ENCODE measurements around the gene NCKAP5.
A peak's percentile ranks its signal among the peaks of the same experiment; 100 is the strongest.

NCKAP5 gene

GRCh38 chr2:132980304-132980703 lies 588.0 kb downstream of the NCKAP5 start:
- DNase-seq (ENCODE audit: low read depth), result no peak
- no peak overlapping the region for H3K4me3 ChIP-seq (ENCODE audit: low read depth, low read length)
- TF ChIP-seq, protein P1, sequence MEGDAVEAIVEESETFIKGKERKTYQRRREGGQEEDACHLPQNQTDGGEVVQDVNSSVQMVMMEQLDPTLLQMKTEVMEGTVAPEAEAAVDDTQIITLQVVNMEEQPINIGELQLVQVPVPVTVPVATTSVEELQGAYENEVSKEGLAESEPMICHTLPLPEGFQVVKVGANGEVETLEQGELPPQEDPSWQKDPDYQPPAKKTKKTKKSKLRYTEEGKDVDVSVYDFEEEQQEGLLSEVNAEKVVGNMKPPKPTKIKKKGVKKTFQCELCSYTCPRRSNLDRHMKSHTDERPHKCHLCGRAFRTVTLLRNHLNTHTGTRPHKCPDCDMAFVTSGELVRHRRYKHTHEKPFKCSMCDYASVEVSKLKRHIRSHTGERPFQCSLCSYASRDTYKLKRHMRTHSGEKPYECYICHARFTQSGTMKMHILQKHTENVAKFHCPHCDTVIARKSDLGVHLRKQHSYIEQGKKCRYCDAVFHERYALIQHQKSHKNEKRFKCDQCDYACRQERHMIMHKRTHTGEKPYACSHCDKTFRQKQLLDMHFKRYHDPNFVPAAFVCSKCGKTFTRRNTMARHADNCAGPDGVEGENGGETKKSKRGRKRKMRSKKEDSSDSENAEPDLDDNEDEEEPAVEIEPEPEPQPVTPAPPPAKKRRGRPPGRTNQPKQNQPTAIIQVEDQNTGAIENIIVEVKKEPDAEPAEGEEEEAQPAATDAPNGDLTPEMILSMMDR (IDR thresholded peaks at IDR 0.05; ENCODE audit: insufficient read depth, low read depth, low read length, missing control alignments), result no peak

DNA sequence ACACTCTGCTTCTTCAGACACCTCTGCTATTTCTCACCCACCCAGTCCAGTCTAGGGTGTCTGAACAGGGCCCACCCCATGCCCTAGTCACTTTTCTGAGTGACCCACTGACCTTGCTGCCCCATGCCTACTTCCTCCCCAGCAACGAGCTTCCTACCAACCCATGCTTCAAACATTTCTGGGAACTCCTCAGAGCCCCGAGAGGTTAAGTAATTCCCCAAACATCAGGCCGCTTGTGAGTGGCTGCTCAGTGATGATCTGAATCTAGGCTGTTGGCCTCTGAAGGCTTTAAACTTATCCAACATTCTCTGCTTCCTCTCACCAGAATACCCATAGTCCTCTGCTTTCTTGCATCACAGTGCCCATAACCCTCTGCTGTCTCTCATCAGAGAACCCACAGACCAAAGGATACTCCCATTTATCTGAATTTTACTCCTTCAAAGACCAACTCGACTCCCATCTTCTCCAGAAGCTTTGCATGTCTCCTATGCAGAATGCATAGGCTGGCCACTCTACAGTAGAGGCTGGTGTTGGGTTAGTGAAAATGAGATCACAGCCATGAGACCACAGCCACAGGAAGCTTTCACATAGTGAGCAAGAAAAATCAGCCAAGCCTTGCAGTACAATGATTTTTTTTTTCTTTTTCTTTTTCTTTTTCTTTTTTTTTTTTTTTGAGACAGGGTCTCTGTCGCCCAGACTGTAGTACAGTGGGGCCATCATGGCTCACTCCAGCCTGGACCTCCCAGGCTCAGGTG lies 588.7 kb downstream of the NCKAP5 start:
- DNase-seq (ENCODE audit: low read depth), result peak; percentile 60
- TF ChIP-seq, protein P1 (IDR thresholded peaks at IDR 0.05; ENCODE audit: insufficient read depth, low read depth, low read length, missing control alignments), result no peak
- H3K4me3 ChIP-seq (ENCODE audit: low read depth, low read length), result no peak overlapping the region; the same call in 1 of the 2 replicates

GRCh38 chr2:132978840-132979239 lies 589.4 kb downstream of the NCKAP5 start:
- TF ChIP-seq, protein P1 (IDR thresholded peaks at IDR 0.05; ENCODE audit: insufficient read depth, low read depth, low read length, missing control alignments), result no peak
- no peak overlapping the region for H3K4me3 ChIP-seq (ENCODE audit: low read depth, low read length)
- peak; percentile 73 for DNase-seq (ENCODE audit: low read depth)

DNA sequence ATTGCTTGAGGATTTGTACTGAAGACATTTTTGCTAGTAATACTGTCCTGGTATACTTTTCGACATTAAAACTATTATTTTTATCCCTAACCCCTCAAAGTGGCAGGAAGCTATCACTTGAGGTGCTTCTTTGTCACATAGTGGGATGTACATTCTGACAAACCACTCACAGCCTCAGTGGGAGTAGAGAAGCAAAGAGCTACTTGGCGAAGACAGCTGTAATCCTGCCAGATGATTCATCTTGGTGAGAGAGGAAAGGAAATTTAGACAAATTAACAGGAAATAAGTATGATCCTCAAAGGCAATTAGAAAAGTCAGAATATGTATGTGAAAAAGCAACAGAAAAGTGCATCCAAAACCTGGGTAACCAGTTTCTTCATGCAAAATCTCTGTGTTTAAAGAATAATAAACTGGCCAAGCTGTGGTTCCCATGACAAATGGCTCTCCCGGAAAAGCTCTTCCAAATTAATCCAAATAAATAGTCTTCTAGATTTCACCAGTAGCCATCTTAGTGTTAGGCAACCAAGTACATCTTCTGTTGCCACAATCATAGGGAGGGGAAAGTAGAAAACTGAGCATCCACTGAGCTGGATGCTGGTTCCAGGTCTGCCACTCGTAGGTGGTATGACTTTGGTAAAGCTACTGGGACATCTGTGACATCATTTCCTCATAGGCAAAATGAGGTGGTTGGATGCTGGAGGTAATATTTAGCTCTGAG lies 590.3 kb downstream of the NCKAP5 start:
- H3K4me3 ChIP-seq (ENCODE audit: low read depth, low read length), result no peak overlapping the region
- DNase-seq (ENCODE audit: low read depth), result no peak
- TF ChIP-seq, protein P1 (IDR thresholded peaks at IDR 0.05; ENCODE audit: insufficient read depth, low read depth, low read length, missing control alignments), result no peak

- DNase-seq (ENCODE audit: low read depth), result peak; percentile 14
- no peak overlapping the region for H3K4me3 ChIP-seq (ENCODE audit: low read depth, low read length)
- TF ChIP-seq, protein P1 (IDR thresholded peaks at IDR 0.05; ENCODE audit: insufficient read depth, low read depth, low read length, missing control alignments), result no peak
Measured at GRCh38 chr2:132975193-132976105, 592.8 kb downstream of the NCKAP5 start.

DNA sequence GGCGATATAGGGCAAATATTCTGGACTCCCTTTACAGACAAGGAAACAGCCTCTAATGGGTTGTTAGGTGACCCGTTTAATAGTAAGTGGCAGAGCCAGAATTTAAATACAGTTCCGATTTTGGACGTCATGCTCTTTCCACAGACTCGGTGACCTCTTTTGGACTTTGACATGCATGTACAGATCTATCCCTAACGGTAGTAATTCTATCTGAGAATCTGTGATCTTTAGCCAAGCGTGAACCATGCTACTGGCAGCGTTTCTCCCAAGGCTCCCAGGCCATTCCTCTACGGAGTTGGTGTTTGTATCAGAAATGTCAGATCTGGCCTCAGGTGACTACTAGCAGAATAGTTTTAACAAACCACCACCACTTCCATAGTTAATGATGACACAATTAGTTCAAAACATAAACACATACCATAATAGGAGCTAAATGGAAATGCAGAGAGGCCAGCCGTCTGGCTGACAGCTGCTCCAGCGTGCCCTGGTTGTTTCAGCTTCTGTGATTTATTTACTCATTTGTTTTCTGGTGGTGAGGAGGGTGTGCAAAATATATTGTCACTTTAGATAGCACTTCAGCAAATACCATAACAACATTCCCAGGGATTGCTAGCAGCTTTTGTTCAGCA lies 593.7 kb downstream of the NCKAP5 start:
- DNase-seq (ENCODE audit: low read depth), result no peak
- TF ChIP-seq, protein P1 (IDR thresholded peaks at IDR 0.05; ENCODE audit: insufficient read depth, low read depth, low read length, missing control alignments), result no peak
- no peak overlapping the region for H3K4me3 ChIP-seq (ENCODE audit: low read depth, low read length)

All from GM12865 (cell line).